ENCODE data around the gene ITGB1BP1.

Gene ITGB1BP1

GRCh38 chr2:9443526-9443925 is 20.2 kb upstream of the ITGB1BP1 start:
- TF ChIP-seq TAF1 (IDR thresholded peaks at IDR 0.05; ENCODE audit: borderline replicate concordance, insufficient read depth, low read length), result no peak
- no peak for TF ChIP-seq FOXP2 (optimal IDR thresholded peaks at IDR 0.05; ENCODE audit: borderline replicate concordance, extremely low read depth, extremely low read length, insufficient read depth)
- TF ChIP-seq POLR2AphosphoS5 (IDR thresholded peaks at IDR 0.05; ENCODE audit: low read depth, low read length), result no peak
- TF ChIP-seq SIN3A (IDR thresholded peaks at IDR 0.05; ENCODE audit: borderline replicate concordance, insufficient read depth, low read length), result no peak
- no peak for TF ChIP-seq REST (IDR thresholded peaks at IDR 0.05; ENCODE audit: insufficient read depth in 1 of 2, low read depth in 2 of 2, low read length in 2 of 2)

- TF ChIP-seq SIN3A (IDR thresholded peaks at IDR 0.05; ENCODE audit: borderline replicate concordance, insufficient read depth, low read length), result no peak
- no peak for TF ChIP-seq POLR2AphosphoS5 (IDR thresholded peaks at IDR 0.05; ENCODE audit: low read depth, low read length)
- TF ChIP-seq TAF1 (IDR thresholded peaks at IDR 0.05; ENCODE audit: borderline replicate concordance, insufficient read depth, low read length), result no peak
Measured at GRCh38 chr2:9441556-9441955, 18.2 kb upstream of the ITGB1BP1 start.

GRCh38 chr2:9440058-9440727 is 16.9 kb upstream of the ITGB1BP1 start:
- TF ChIP-seq TAF1 (IDR thresholded peaks at IDR 0.05; ENCODE audit: borderline replicate concordance, insufficient read depth, low read length) (no peak), FOXP2 (optimal IDR thresholded peaks at IDR 0.05; ENCODE audit: borderline replicate concordance, extremely low read depth, extremely low read length, insufficient read depth) (no peak)

- no peak for TF ChIP-seq REST (IDR thresholded peaks at IDR 0.05; ENCODE audit: insufficient read depth in 1 of 2, low read depth in 2 of 2, low read length in 2 of 2)
- no peak for TF ChIP-seq TAF1 (IDR thresholded peaks at IDR 0.05; ENCODE audit: borderline replicate concordance, insufficient read depth, low read length)
- TF ChIP-seq POLR2AphosphoS5 (IDR thresholded peaks at IDR 0.05; ENCODE audit: low read depth, low read length), result no peak
- TF ChIP-seq SIN3A (IDR thresholded peaks at IDR 0.05; ENCODE audit: borderline replicate concordance, insufficient read depth, low read length), result no peak
- TF ChIP-seq FOXP2 (optimal IDR thresholded peaks at IDR 0.05; ENCODE audit: borderline replicate concordance, extremely low read depth, extremely low read length, insufficient read depth), result no peak
Measured at GRCh38 chr2:9439536-9439935, 16.2 kb upstream of the ITGB1BP1 start.

- no peak for TF ChIP-seq REST (IDR thresholded peaks at IDR 0.05; ENCODE audit: insufficient read depth in 1 of 2, low read depth in 2 of 2, low read length in 2 of 2)
- no peak for TF ChIP-seq FOXP2 (optimal IDR thresholded peaks at IDR 0.05; ENCODE audit: borderline replicate concordance, extremely low read depth, extremely low read length, insufficient read depth)
- no peak for TF ChIP-seq SIN3A (IDR thresholded peaks at IDR 0.05; ENCODE audit: borderline replicate concordance, insufficient read depth, low read length)
- no peak for TF ChIP-seq POLR2AphosphoS5 (IDR thresholded peaks at IDR 0.05; ENCODE audit: low read depth, low read length)
- TF ChIP-seq TAF1 (IDR thresholded peaks at IDR 0.05; ENCODE audit: borderline replicate concordance, insufficient read depth, low read length), result no peak
Measured at GRCh38 chr2:9434489-9434888, 11.2 kb upstream of the ITGB1BP1 start.

All from PFSK-1 (cell line).